ENCODE measurements around the gene PRPF18.
"Not testable (repeated sequence)": the region's sequence is repeated elsewhere in the genome, so short reads cannot be mapped to it uniquely, and the experiment has no call there.

PRPF18 gene

GRCh38 chr10:13586676-13587355, at the start of gene PRPF18:
TSS of gene PRPF18 (plus strand) at chr10:13586965. CDS start at chr10:13587087, 122 bp downstream.
- DNase-seq (ENCODE audit: low read depth) = peak; percentile 88

- not testable (repeated sequence) for DNase-seq (ENCODE audit: low read depth)
Measured at GRCh38 chr10:13537985-13538384, 48.8 kb upstream of the PRPF18 start.

GRCh38 chr10:13542533-13542932, 44.2 kb upstream of the PRPF18 start:
- no peak for DNase-seq (ENCODE audit: low read depth)

GRCh38 chr10:13550802-13551201, 36.0 kb upstream of the PRPF18 start:
- no peak for DNase-seq (ENCODE audit: low read depth)

- no peak for DNase-seq (ENCODE audit: low read depth)
Measured at GRCh38 chr10:13555884-13556510, 30.8 kb upstream of the PRPF18 start.

GRCh38 chr10:13559124-13559700, 27.6 kb upstream of the PRPF18 start:
- DNase-seq (ENCODE audit: low read depth) = no peak

- no peak for DNase-seq (ENCODE audit: low read depth)
Measured at GRCh38 chr10:13560597-13560996, 26.2 kb upstream of the PRPF18 start.

GRCh38 chr10:13563481-13564445, 23.0 kb upstream of the PRPF18 start:
- no peak for DNase-seq (ENCODE audit: low read depth)

GRCh38 chr10:13564576-13564975, 22.2 kb upstream of the PRPF18 start:
- no peak for DNase-seq (ENCODE audit: low read depth)

GRCh38 chr10:13567030-13567429, 19.7 kb upstream of the PRPF18 start:
- no peak for DNase-seq (ENCODE audit: low read depth)

GRCh38 chr10:13571541-13571940, 15.2 kb upstream of the PRPF18 start:
- DNase-seq (ENCODE audit: low read depth) = no peak

- DNase-seq (ENCODE audit: low read depth) = no peak
Measured at GRCh38 chr10:13573960-13574359, 12.8 kb upstream of the PRPF18 start.

GRCh38 chr10:13585195-13585751, 1.5 kb upstream of the PRPF18 start:
- DNase-seq (ENCODE audit: low read depth) = no peak

- no peak for DNase-seq (ENCODE audit: low read depth)
Measured at GRCh38 chr10:13585943-13586342, 822 bp upstream of the PRPF18 start.

- DNase-seq (ENCODE audit: low read depth) = no peak
Measured at GRCh38 chr10:13587391-13587790, 626 bp downstream of the PRPF18 start.

- no peak for DNase-seq (ENCODE audit: low read depth)
Measured at GRCh38 chr10:13589316-13589715, 2.6 kb downstream of the PRPF18 start.

- DNase-seq (ENCODE audit: low read depth) = no peak
Measured at GRCh38 chr10:13590886-13591285, 4.1 kb downstream of the PRPF18 start.

- no peak for DNase-seq (ENCODE audit: low read depth)
Measured at GRCh38 chr10:13592306-13592705, 5.5 kb downstream of the PRPF18 start.

GRCh38 chr10:13593535-13593934, 6.8 kb downstream of the PRPF18 start:
- no peak for DNase-seq (ENCODE audit: low read depth)

- DNase-seq (ENCODE audit: low read depth) = no peak
Measured at GRCh38 chr10:13594641-13595040, 7.9 kb downstream of the PRPF18 start.

GRCh38 chr10:13597909-13598308, 11.1 kb downstream of the PRPF18 start:
- no peak for DNase-seq (ENCODE audit: low read depth)

All from stimulated activated CD8-positive, alpha-beta memory T cell treated with anti-CD3 and anti-CD28 coated beads, Interleukin-12 subunit alpha, Interleukin-12 subunit beta, amount 100 ng/mL, for 4 hours (primary cell).